ENCODE results near the gene PHLDA1. TPM values are rescaled to one million over a fixed set of nuclear protein-coding genes. Genes with fewer than 3 reads are reported as not detected.

PHLDA1 gene
- total and polyA plus RNA-seq, 10 of the 15 experiments (the other 5 are each of a cell fraction or from before 2014, with no cell fraction given), result 0.66 to 14.2 (median 1.3) TPM

- TF ChIP-seq RELB (IDR thresholded peaks at IDR 0.05; ENCODE audit: low read depth) (peak; percentile 58), ATF7 (IDR thresholded peaks at IDR 0.05; ENCODE audit: low read depth) (peak; percentile 39; the same call in 1 of the 2 replicates), IKZF1 (conservative IDR thresholded peaks at IDR 0.05) (peak; percentile 84), NFYA (IDR thresholded peaks at IDR 0.05; ENCODE audit: borderline replicate concordance, low read depth, low read length) (no peak), CBX3 (IDR thresholded peaks at IDR 0.05; ENCODE audit: borderline replicate concordance, low read depth) (no peak), DPF2 (IDR thresholded peaks at IDR 0.05) (peak; percentile 75), ZNF207 (IDR thresholded peaks at IDR 0.05; ENCODE audit: borderline replicate concordance) (0 out of 2 replicates have a peak, but pooled peaks have one; percentile 30), BCLAF1 (IDR thresholded peaks at IDR 0.05) (no peak), TCF7 (IDR thresholded peaks at IDR 0.05; ENCODE audit: borderline replicate concordance) (no peak), MYB (IDR thresholded peaks at IDR 0.05; ENCODE audit: borderline replicate concordance, low read depth, low read length) (0 out of 2 replicates have a peak, but pooled peaks have one; percentile 3), RAD21 (IDR thresholded peaks at IDR 0.05; ENCODE audit: insufficient read depth, low read depth, low read length) (peak; percentile 3; the same call in 1 of the 2 replicates), PKNOX1 (IDR thresholded peaks at IDR 0.05) (peak; percentile 32; the same call in 1 of the 2 replicates)
These were observed 50.1 kb downstream of the PHLDA1 start (continued) for GRCh38 chr12:75981247-75982168.
